Cardiac fibroblast (primary cell): ENCODE results near the gene FREM3.
"Not testable (repeated sequence)": the region's sequence is repeated elsewhere in the genome, so short reads cannot be mapped to it uniquely, and the experiment has no call there.

Experiments used
- DNase-seq, 2 donors: peaks; one replicate each; pipeline versions ENCODE4 v3.0.0 to v3.0.0-alpha.2; 2010; ENCODE audit warnings: low read depth in 2 of 2
- H3K4me3 ChIP-seq, 2 donors: replicated peaks in 1 of 2; 1 replicate in 1 of 2; 2 replicates in 1 of 2; pipeline ENCODE4 v1.5.1; 2011; ENCODE audit warnings: low read depth in 2 of 2, low read length in 2 of 2, mild to moderate bottlenecking in 2 of 2, moderate library complexity in 1 of 2
- TF ChIP-seq, protein P1 (sequence below): IDR thresholded peaks from one replicate; pipeline ENCODE4 v1.5.1; 2011; ENCODE audit warnings: low read depth, mild to moderate bottlenecking, low read length, inconsistent platforms

The FREM3 gene

DNA sequence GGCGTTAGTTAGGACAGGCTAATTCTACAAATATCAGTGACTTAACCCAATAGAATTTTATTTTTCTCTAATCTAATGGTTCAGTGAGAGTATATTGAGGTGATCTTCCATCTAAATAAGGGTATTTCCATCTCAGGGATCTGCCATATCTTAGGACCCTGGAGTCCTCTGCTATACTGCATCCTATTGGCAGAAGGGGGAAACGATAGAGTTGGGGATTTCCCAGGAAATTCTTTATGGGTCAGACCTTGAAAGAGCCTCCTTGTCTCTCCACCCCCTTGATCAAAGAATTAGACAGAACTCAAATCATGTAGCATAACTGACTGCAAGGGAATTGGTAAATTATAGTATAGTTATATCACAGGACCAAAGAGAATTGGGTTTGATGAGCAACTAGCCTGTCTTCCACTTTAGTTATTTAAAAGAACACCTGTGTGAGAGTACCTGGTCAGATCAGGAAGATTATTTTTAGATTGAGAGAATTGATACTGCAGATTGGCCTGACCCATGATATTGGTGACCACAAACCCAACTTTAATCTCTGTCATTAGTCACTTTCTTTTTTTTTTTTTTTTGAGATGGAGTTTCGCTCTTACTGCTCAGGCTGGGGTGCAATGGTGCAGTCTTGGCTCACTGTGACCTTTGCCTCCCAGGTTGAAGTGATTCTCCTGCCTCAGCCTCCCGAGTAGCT lies 161.4 kb downstream of the FREM3 start:
- TF ChIP-seq, protein P1, sequence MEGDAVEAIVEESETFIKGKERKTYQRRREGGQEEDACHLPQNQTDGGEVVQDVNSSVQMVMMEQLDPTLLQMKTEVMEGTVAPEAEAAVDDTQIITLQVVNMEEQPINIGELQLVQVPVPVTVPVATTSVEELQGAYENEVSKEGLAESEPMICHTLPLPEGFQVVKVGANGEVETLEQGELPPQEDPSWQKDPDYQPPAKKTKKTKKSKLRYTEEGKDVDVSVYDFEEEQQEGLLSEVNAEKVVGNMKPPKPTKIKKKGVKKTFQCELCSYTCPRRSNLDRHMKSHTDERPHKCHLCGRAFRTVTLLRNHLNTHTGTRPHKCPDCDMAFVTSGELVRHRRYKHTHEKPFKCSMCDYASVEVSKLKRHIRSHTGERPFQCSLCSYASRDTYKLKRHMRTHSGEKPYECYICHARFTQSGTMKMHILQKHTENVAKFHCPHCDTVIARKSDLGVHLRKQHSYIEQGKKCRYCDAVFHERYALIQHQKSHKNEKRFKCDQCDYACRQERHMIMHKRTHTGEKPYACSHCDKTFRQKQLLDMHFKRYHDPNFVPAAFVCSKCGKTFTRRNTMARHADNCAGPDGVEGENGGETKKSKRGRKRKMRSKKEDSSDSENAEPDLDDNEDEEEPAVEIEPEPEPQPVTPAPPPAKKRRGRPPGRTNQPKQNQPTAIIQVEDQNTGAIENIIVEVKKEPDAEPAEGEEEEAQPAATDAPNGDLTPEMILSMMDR = no peak
- no peak overlapping the region for H3K4me3 ChIP-seq
- no peak for DNase-seq

GRCh38 chr4:143531788-143532491 lies 168.5 kb downstream of the FREM3 start:
- no peak overlapping the region for H3K4me3 ChIP-seq
- TF ChIP-seq, protein P1 = no peak
- DNase-seq = peak; percentile 42 to 52

GRCh38 chr4:143531380-143531779 lies 169.1 kb downstream of the FREM3 start:
- peak; percentile 36 to 50 for DNase-seq
- TF ChIP-seq, protein P1 = peak; percentile 53

DNA sequence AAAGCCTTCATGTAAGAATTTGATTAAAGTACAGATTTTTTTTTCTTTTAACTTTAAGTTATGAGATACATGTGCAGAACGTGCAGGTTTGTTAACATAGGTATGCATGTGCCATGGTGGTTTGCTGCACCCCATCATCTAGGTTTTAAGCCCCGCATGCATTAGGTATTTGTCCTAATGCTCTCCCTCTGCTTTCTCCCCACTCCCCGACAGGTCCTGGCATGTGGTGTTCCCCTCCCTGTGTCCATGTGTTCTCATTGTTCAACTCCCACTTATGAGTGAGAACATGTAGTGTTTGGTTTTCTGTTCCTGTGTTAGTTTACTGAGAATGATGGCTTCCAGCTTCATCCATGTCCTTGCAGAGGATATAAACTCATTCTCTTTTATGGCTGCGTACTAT lies 172.4 kb downstream of the FREM3 start:
- H3K4me3 ChIP-seq, DNase-seq: not testable (repeated sequence)

More at GRCh38 chr4:143531380-143531779, 169.1 kb downstream of the FREM3 start:
- H3K4me3 ChIP-seq = no peak overlapping the region
